ENCODE results near the gene CFTR. TPM values are rescaled to one million over a fixed set of nuclear protein-coding genes. Genes with fewer than 3 reads are reported as not detected.

CFTR gene
- total RNA-seq, 1 experiment from 2014 or later = 1.2 TPM

GRCh38 chr7:117672453-117672852, 192.6 kb downstream of the CFTR start:
- Mint-ChIP-seq H3K27ac (no peak overlapping the region), H3K27me3 (ENCODE audit: low read depth) (no peaks in the 10 kb centered on the region), H3K4me3 (no peak overlapping the region), H3K9me3 (peaks cover 0 to 3% of the 10 kb centered on the region in 2 experiments; a peak in 1 of 5 replicates), H3K36me3 (ENCODE audit: insufficient read depth in 1 of 3, low read depth in 3 of 3) (peaks cover 0 to 4% (median 0%) of the 10 kb centered on the region in 3 experiments; a peak in 2 of 7 replicates), H3K4me1 (peaks cover 62 to 64% of the 10 kb centered on the region in 2 experiments)
- Histone ChIP-seq H3K27me3 (ENCODE audit: insufficient read depth, low read length) (no peaks in the 10 kb centered on the region), H3K18ac (ENCODE audit: insufficient read length, low read depth, low read length) (no peak overlapping the region), H3K27ac (ENCODE audit: insufficient read length, low read depth, low read length) (no peak overlapping the region), H4K8ac (replicated peaks; ENCODE audit: insufficient read length, low read depth, low read length) (no peak overlapping the region), H3K79me2 (ENCODE audit: insufficient read depth, low read length) (no peaks in the 10 kb centered on the region), H3K14ac (ENCODE audit: insufficient read depth, low read length) (no peak overlapping the region), H2BK20ac (ENCODE audit: low read depth, low read length, poor library complexity, severe bottlenecking) (no peak overlapping the region), H3K79me1 (ENCODE audit: insufficient read depth, low read depth, low read length, poor library complexity, severe bottlenecking) (no peaks in the 10 kb centered on the region), H2BK120ac (ENCODE audit: low read depth, low read length, poor library complexity, severe bottlenecking) (no peak overlapping the region), H3K56ac (ENCODE audit: insufficient read length, low read depth, low read length) (no peak overlapping the region), H3K23me2 (ENCODE audit: insufficient read length, low read depth, low read length, poor library complexity, severe bottlenecking) (no peaks in the 10 kb centered on the region), H3K4ac (ENCODE audit: low read depth, low read length) (no peak overlapping the region), H3K9me3 (ENCODE audit: control insufficient read depth, low read depth, low read length) (no peaks in the 10 kb centered on the region), H3K4me1 (ENCODE audit: insufficient read depth, low read length) (peaks cover 7% of the 10 kb centered on the region; the same call in 1 of the 2 replicates), H3K4me2 (ENCODE audit: insufficient read depth, insufficient read length, low read length) (no peak overlapping the region), H4K20me1 (ENCODE audit: control insufficient read depth, insufficient read depth, insufficient read length) (no peaks in the 10 kb centered on the region), H4K91ac (ENCODE audit: insufficient read length, low read depth, low read length) (no peak overlapping the region), H2BK15ac (ENCODE audit: low read depth, low read length) (no peak overlapping the region), H2BK5ac (ENCODE audit: insufficient read length, low read length) (no peak overlapping the region), H3T11ph (ENCODE audit: low read length) (no peak overlapping the region), H3K23ac (ENCODE audit: insufficient read length, low read depth, low read length) (no peak overlapping the region), H2AFZ (ENCODE audit: low read length) (no peak overlapping the region), H4K5ac (ENCODE audit: insufficient read length, low read depth, low read length) (no peak overlapping the region), H3K9ac (ENCODE audit: extremely low read depth, insufficient read length, low read length) (no peak overlapping the region), H2AK5ac (ENCODE audit: insufficient read length, low read length) (no peak overlapping the region), H2BK12ac (ENCODE audit: insufficient read length, low read depth, low read length) (no peak overlapping the region)
- DNase-seq = no peak
- no CpG with 5 or more reads among the region's 1 CpG for WGBS (ENCODE audit: extremely low coverage, insufficient read length, low lambda C conversion rate)
- no peak for TF ChIP-seq CTCF (conservative IDR thresholded peaks at IDR 0.05)
